Astrocyte of the spinal cord (primary cell): ENCODE data around the gene AMACR.

Experiments
- DNase-seq: peaks from one replicate; pipeline ENCODE4 v3.0.0; 2011; ENCODE audit warnings: low read depth, low spot score
- H3K4me3 ChIP-seq: 2 replicates; pipeline ENCODE4 v1.5.1; 2011; ENCODE audit warnings: low read depth, mild to moderate bottlenecking, low read length, moderate library complexity
- in situ Hi-C: cut with HindIII; loops from 2 replicates; pipeline ENCODE4 v1.10.0; 2017; ENCODE audit warnings: low sequenced_read_pairs
- TF ChIP-seq, protein P1 (sequence below): IDR thresholded peaks from 2 replicates; pipeline ENCODE4 v1.5.1; 2012; ENCODE audit warnings: low read depth, mild to moderate bottlenecking, low read length, inconsistent platforms

AMACR gene

DNA sequence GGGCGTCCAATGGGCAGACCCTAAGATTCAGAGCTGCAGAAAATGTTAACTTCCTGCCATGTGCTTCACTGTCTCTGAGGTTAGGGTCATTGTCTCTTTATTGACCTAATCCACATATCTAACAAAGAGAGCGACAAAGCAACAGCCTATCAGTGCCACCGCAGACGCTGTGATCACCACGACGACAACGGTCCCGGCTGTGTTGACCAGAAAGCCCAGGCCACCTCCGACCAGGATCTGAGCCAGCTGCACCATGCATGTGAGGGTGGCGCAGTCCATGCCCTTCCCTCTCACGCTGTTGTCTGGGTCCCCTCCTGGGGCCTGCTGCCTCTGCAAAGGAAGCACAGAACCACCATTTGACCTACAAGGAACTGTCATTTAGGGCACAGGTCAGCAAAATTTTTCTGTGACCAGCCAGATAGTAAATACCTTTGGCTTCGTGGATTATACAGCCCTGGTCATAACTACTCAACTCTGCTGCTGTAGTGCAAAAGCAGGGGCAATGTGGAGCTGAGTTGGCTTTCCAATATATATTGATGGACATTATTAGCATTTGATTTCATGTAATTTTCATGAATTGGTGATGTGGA, 63.2 kb downstream of the AMACR start:
- TF ChIP-seq, protein P1, sequence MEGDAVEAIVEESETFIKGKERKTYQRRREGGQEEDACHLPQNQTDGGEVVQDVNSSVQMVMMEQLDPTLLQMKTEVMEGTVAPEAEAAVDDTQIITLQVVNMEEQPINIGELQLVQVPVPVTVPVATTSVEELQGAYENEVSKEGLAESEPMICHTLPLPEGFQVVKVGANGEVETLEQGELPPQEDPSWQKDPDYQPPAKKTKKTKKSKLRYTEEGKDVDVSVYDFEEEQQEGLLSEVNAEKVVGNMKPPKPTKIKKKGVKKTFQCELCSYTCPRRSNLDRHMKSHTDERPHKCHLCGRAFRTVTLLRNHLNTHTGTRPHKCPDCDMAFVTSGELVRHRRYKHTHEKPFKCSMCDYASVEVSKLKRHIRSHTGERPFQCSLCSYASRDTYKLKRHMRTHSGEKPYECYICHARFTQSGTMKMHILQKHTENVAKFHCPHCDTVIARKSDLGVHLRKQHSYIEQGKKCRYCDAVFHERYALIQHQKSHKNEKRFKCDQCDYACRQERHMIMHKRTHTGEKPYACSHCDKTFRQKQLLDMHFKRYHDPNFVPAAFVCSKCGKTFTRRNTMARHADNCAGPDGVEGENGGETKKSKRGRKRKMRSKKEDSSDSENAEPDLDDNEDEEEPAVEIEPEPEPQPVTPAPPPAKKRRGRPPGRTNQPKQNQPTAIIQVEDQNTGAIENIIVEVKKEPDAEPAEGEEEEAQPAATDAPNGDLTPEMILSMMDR: no peak
- in situ Hi-C loops: no loop called here
- no peak for DNase-seq
- H3K4me3 ChIP-seq: no peak overlapping the region

- TF ChIP-seq, protein P1: no peak
- in situ Hi-C loops: no loop called here
- no peak overlapping the region for H3K4me3 ChIP-seq
- DNase-seq: no peak
Measured at GRCh38 chr5:33941090-33941489, 66.8 kb downstream of the AMACR start.

GRCh38 chr5:33939556-33940262, 68.1 kb downstream of the AMACR start:
- in situ Hi-C loops: no loop called here

GRCh38 chr5:33938881-33939280, 69.0 kb downstream of the AMACR start:
- TF ChIP-seq, protein P1: no peak
- no peak overlapping the region for H3K4me3 ChIP-seq
- DNase-seq: no peak
- in situ Hi-C loops: no loop called here

More at GRCh38 chr5:33939556-33940262, 68.1 kb downstream of the AMACR start:
- no peak for DNase-seq
- TF ChIP-seq, protein P1: no peak
- H3K4me3 ChIP-seq: no peak overlapping the region

- TF ChIP-seq, protein P1: no peak
- no peak overlapping the region for H3K4me3 ChIP-seq
- in situ Hi-C loops: no loop called here
- DNase-seq: no peak
Measured at GRCh38 chr5:33938507-33938796, 69.4 kb downstream of the AMACR start.

DNA sequence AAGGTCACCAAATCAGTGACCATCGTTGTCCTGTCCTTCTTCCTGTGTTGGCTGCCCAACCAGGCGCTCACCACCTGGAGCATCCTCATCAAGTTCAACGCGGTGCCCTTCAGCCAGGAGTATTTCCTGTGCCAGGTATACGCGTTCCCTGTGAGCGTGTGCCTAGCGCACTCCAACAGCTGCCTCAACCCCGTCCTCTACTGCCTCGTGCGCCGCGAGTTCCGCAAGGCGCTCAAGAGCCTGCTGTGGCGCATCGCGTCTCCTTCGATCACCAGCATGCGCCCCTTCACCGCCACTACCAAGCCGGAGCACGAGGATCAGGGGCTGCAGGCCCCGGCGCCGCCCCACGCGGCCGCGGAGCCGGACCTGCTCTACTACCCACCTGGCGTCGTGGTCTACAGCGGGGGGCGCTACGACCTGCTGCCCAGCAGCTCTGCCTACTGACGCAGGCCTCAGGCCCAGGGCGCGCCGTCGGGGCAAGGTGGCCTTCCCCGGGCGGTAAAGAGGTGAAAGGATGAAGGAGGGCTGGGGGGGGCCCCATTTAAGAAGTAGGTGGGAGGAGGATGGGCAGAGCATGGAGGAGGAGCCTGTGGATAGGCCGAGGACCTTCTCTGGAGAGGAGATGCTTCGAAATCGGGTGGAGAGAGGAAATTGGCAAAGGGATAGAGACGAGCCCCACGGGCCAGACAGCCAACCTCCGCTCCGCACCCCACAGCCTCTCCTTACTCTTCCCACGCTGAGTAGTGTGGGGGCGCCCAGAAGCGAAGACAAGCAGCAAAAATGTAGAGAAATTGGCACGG, 69.9 kb downstream of the AMACR start:
- H3K4me3 ChIP-seq: no peak overlapping the region
- in situ Hi-C loops: no loop called here
- TF ChIP-seq, protein P1: no peak
- no peak for DNase-seq
